IMR-90 (cell line): ENCODE results near the gene TF. TPM values are rescaled to one million over a fixed set of nuclear protein-coding genes. Genes with fewer than 3 reads are reported as not detected.

Experiments used
- ATAC-seq: fragments of 200-7000 bp; cut with Tn5 transposase; 2 replicates; pipeline ENCODE4 v1.9.1; 2020; ENCODE audit warnings: low read depth, mild to moderate bottlenecking, moderate library complexity
- BruUV-seq: library from RNA; stranded (reverse); fragments of 400-500 nt; replicated peaks from 2 replicates; lab custom pipeline; 2021; lab: Mats Ljungman, UMichigan
- CTCF ChIA-PET: fragments of 300-600 bp; formaldehyde crosslinking; extraction: SDS; loops from one replicate; lab custom pipeline; 2021; ENCODE audit warnings: antibody characterized with exemption; lab: Yijun Ruan, JAX
- POLR2A ChIA-PET: fragments of 300-600 bp; sonication (Branson Sonifier 250); formaldehyde crosslinking; loops from one replicate; lab custom pipeline; 2022; ENCODE audit warnings: antibody characterized with exemption; ENCODE audit not compliant: unreplicated experiment; lab: Charles Lee
- DNase-seq: peaks from one replicate; pipeline ENCODE4 v3.0.0; 2013
- H2AFZ ChIP-seq: replicated peaks from 2 replicates; pipeline ENCODE3; 2013; ENCODE audit warnings: low read length, mild to moderate bottlenecking; ENCODE audit not compliant: poor library complexity
- H2AK5ac ChIP-seq: 2 replicates; pipeline ENCODE4 v1.6.1; 2013; ENCODE audit warnings: low read depth, low read length, inconsistent platforms
- H2AK9ac ChIP-seq: replicated peaks from 2 replicates; pipeline ENCODE3; 2013; ENCODE audit warnings: mild to moderate bottlenecking, low read depth, low read length, moderate library complexity; ENCODE audit not compliant: poor library complexity
- H2BK120ac ChIP-seq: 2 replicates; pipeline ENCODE4 v1.6.1; 2013; ENCODE audit warnings: low read depth, low read length, inconsistent platforms
- H2BK15ac ChIP-seq: 3 replicates; pipeline ENCODE4 v1.6.1; 2013; ENCODE audit warnings: low read depth, low read length, inconsistent platforms
- H2BK20ac ChIP-seq: 2 replicates; pipeline ENCODE4 v1.6.1; 2013; ENCODE audit warnings: low read depth, mild to moderate bottlenecking, inconsistent platforms, low read length, moderate library complexity
- H2BK5ac ChIP-seq: 2 replicates; pipeline ENCODE4 v1.6.1; 2013; ENCODE audit warnings: mild to moderate bottlenecking, low read depth, low read length, inconsistent platforms; ENCODE audit not compliant: poor library complexity, severe bottlenecking
- H3K14ac ChIP-seq: replicated peaks from 2 replicates; pipeline ENCODE4 v1.6.1; 2013; ENCODE audit warnings: low read depth, low read length, inconsistent platforms
- H3K18ac ChIP-seq: 2 replicates; pipeline ENCODE4 v1.6.1; 2013; ENCODE audit warnings: low read depth, low read length, control low read depth
- H3K23ac ChIP-seq: 2 replicates; pipeline ENCODE4 v1.6.1; 2013; ENCODE audit warnings: low read depth, low read length, inconsistent platforms
- H3K27ac ChIP-seq: 2 replicates; pipeline ENCODE4 v1.5.1; 2013; ENCODE audit warnings: mild to moderate bottlenecking, control low read depth, low read length; ENCODE audit not compliant: insufficient read depth
- H3K27me3 ChIP-seq: 2 replicates; pipeline ENCODE4 v1.6.1; 2013; ENCODE audit warnings: low read length; ENCODE audit not compliant: control insufficient read depth, insufficient read depth
- H3K36me3 ChIP-seq: 2 replicates; pipeline ENCODE4 v1.6.1; 2013; ENCODE audit warnings: low read length, mixed read lengths; ENCODE audit not compliant: control insufficient read depth, insufficient read depth
- H3K4ac ChIP-seq: 2 replicates; pipeline ENCODE4 v1.6.1; 2013; ENCODE audit warnings: low read depth, low read length, inconsistent platforms
- H3K4me1 ChIP-seq: 2 replicates; pipeline ENCODE4 v1.6.1; 2013; ENCODE audit warnings: low read length, mixed read lengths; ENCODE audit not compliant: control insufficient read depth, insufficient read depth
- H3K4me2 ChIP-seq: 2 replicates; pipeline ENCODE4 v1.6.1; 2013; ENCODE audit warnings: low read depth, mild to moderate bottlenecking, control low read depth, low read length, moderate library complexity
- H3K4me3 ChIP-seq: 2 replicates; pipeline ENCODE4 v1.5.1; 2013; ENCODE audit warnings: low read depth, mild to moderate bottlenecking, control low read depth, low read length, moderate library complexity; ENCODE audit not compliant: insufficient read depth
- H3K56ac ChIP-seq: 2 replicates; pipeline ENCODE4 v1.6.1; 2013; ENCODE audit warnings: low read length, inconsistent platforms; ENCODE audit not compliant: insufficient read depth; ENCODE audit errors: extremely low read depth
- H3K79me1 ChIP-seq, 2 experiments: 2 replicates each; pipeline ENCODE4 v1.6.1; 2013; ENCODE audit warnings: low read length in 2 of 2, inconsistent platforms in 1 of 2, low read depth in 1 of 2
- H3K9ac ChIP-seq: 2 replicates; pipeline ENCODE4 v1.6.1; 2013; ENCODE audit warnings: low read depth, low read length, control low read depth
- H3K9me1 ChIP-seq: 2 replicates; pipeline ENCODE4 v1.6.1; 2013; ENCODE audit warnings: low read length, inconsistent platforms; ENCODE audit not compliant: insufficient read depth
- H3K9me3 ChIP-seq: 2 replicates; pipeline ENCODE4 v1.6.1; 2013; ENCODE audit warnings: low read length; ENCODE audit not compliant: control insufficient read depth, insufficient read depth
- H4K20me1 ChIP-seq: 2 replicates; pipeline ENCODE4 v1.6.1; 2013; ENCODE audit warnings: low read length, inconsistent platforms; ENCODE audit not compliant: insufficient read depth
- H4K5ac ChIP-seq: 2 replicates; pipeline ENCODE4 v1.6.1; 2013; ENCODE audit warnings: mild to moderate bottlenecking, low read depth, low read length, control low read depth
- H4K8ac ChIP-seq, 2 experiments: 2 replicates each; pipeline ENCODE4 v1.6.1; 2013; ENCODE audit warnings: low read depth in 2 of 2, low read length in 2 of 2, control low read depth in 1 of 2, inconsistent platforms in 1 of 2
- H4K91ac ChIP-seq: 2 replicates; pipeline ENCODE4 v1.6.1; 2013; ENCODE audit warnings: low read depth, low read length, inconsistent platforms; ENCODE audit not compliant: insufficient read depth
- BHLHE40 ChIP-seq: fragments of 150-350 bp; IDR thresholded peaks from 2 replicates; pipeline ENCODE4 v1.6.1; 2016; ENCODE audit warnings: mild to moderate bottlenecking, low read depth, low read length
- CEBPB ChIP-seq: IDR thresholded peaks from 2 replicates; pipeline ENCODE4 v1.6.1; 2012; ENCODE audit warnings: low read depth, low read length, improper control_type of control experiment
- CHD1 ChIP-seq: IDR thresholded peaks from 2 replicates; pipeline ENCODE4 v1.6.1; 2012; ENCODE audit warnings: low read depth, low read length, improper control_type of control experiment
- CTCF ChIP-seq: conservative IDR thresholded peaks from 2 replicates; pipeline ENCODE4 v1.5.1; 2012; ENCODE audit warnings: mild to moderate bottlenecking, low read depth, low read length, improper control_type of control experiment
- FOS ChIP-seq: fragments of 150-350 bp; IDR thresholded peaks from 2 replicates; pipeline ENCODE4 v1.6.1; 2016; ENCODE audit warnings: low read depth, low read length
- MAFK ChIP-seq: IDR thresholded peaks from 2 replicates; pipeline ENCODE4 v1.6.1; 2012; ENCODE audit warnings: low read depth, low read length, improper control_type of control experiment
- MAZ ChIP-seq: IDR thresholded peaks from 2 replicates; pipeline ENCODE4 v1.6.1; 2012; ENCODE audit warnings: low read depth, mild to moderate bottlenecking, low read length, improper control_type of control experiment, moderate library complexity, borderline replicate concordance
- MXI1 ChIP-seq: IDR thresholded peaks from 2 replicates; pipeline ENCODE4 v1.6.1; 2012; ENCODE audit warnings: low read depth, mild to moderate bottlenecking, low read length, moderate library complexity, borderline replicate concordance
- NFE2L2 ChIP-seq: fragments of 150-350 bp; IDR thresholded peaks from 2 replicates; pipeline ENCODE4 v1.6.1; 2016; ENCODE audit warnings: low read depth, mild to moderate bottlenecking, low read length
- POLR2A ChIP-seq: IDR thresholded peaks from 2 replicates; pipeline ENCODE4 v1.6.1; 2012; ENCODE audit warnings: mild to moderate bottlenecking, low read depth, low read length
- RAD21 ChIP-seq: IDR thresholded peaks from 2 replicates; pipeline ENCODE4 v1.6.1; 2012; ENCODE audit warnings: low read length, improper control_type of control experiment
- RCOR1 ChIP-seq: IDR thresholded peaks from 2 replicates; pipeline ENCODE4 v1.6.1; 2012; ENCODE audit warnings: mild to moderate bottlenecking, low read length, improper control_type of control experiment; ENCODE audit not compliant: insufficient replicate concordance
- RFX5 ChIP-seq: IDR thresholded peaks from 2 replicates; pipeline ENCODE4 v1.8.0; 2012; ENCODE audit warnings: low read depth, mild to moderate bottlenecking, low read length, moderate library complexity
- SMC3 ChIP-seq: fragments of 150-350 bp; IDR thresholded peaks from 2 replicates; pipeline ENCODE4 v1.6.1; 2016; ENCODE audit warnings: low read depth, mild to moderate bottlenecking, antibody characterized with exemption, low read length, moderate library complexity
- WGBS, 2 experiments: methylation state at CpG; one replicate each; pipeline versions ENCODE4 v1.1.5 to v1.1.7; 2013; ENCODE audit warnings: missing lambda C conversion rate in 2 of 2; ENCODE audit not compliant: insufficient read length in 1 of 2; ENCODE audit errors: extremely low coverage in 2 of 2; 5-methylcytosine and 5-hydroxymethylcytosine counted together
- dilution Hi-C: fragments of 300-500 bp; cut with HindIII; formaldehyde crosslinking; loops from one replicate; pipeline ENCODE4 v1.14.3; 2018; ENCODE audit warnings: low sequenced_read_pairs; ENCODE audit not compliant: unreplicated experiment
- in situ Hi-C: fragments of 300-500 bp; cut with MboI; formaldehyde crosslinking; loops from 3 replicates; pipeline ENCODE4 v1.14.3; 2019; ENCODE audit warnings: low sequenced_read_pairs, inconsistent platforms, mixed read lengths
- intact Hi-C: fragments of 100-400 bp; cut with micrococcal nuclease; formaldehyde crosslinking; loops from 2 replicates; pipeline ENCODE4 v1.10.0; 2022
- polyA plus RNA-seq, 3 experiments: library from polyadenylated mRNA; depleted of rRNA; stranded (reverse); fragments of >200 nt; gene quantifications; 2 replicates each; pipeline ENCODE4 v1.2.3, GENCODE V29; 2012; ENCODE audit warnings: low replicate concordance in 1 of 3
- total RNA-seq: library from RNA; depleted of rRNA; stranded (reverse); fragments of >200 nt; gene quantifications from 2 replicates; pipeline ENCODE4 v1.2.3, GENCODE V29; 2012
- TF ChIP-seq, protein P1 (sequence below): fragments of 150-350 bp; IDR thresholded peaks from 2 replicates; pipeline ENCODE4 v1.6.1; 2017; ENCODE audit warnings: mild to moderate bottlenecking, antibody characterized with exemption, low read length, low read depth
- TF ChIP-seq, protein P2 (sequence below): fragments of 150-350 bp; IDR thresholded peaks from 2 replicates; pipeline ENCODE4 v1.6.1; 2016; ENCODE audit warnings: low read depth, mild to moderate bottlenecking, low read length, moderate library complexity, borderline replicate concordance

The TF gene
- total and polyA plus RNA-seq, 2 of the 4 experiments (the other 2 are of a cell fraction) = 0.07 TPM; not detected in 1

- no peak for TF ChIP-seq CTCF
- TF ChIP-seq RCOR1 = no peak
- no peak for TF ChIP-seq CHD1
- no peak for TF ChIP-seq FOS
- no peak for TF ChIP-seq POLR2A
- no peak for TF ChIP-seq MAFK
- no peak for TF ChIP-seq RFX5
- no peak for TF ChIP-seq BHLHE40
- no peak for TF ChIP-seq RAD21
- TF ChIP-seq, protein P1, sequence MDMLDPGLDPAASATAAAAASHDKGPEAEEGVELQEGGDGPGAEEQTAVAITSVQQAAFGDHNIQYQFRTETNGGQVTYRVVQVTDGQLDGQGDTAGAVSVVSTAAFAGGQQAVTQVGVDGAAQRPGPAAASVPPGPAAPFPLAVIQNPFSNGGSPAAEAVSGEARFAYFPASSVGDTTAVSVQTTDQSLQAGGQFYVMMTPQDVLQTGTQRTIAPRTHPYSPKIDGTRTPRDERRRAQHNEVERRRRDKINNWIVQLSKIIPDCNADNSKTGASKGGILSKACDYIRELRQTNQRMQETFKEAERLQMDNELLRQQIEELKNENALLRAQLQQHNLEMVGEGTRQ = no peak
- TF ChIP-seq NFE2L2 = no peak
- TF ChIP-seq, protein P2, sequence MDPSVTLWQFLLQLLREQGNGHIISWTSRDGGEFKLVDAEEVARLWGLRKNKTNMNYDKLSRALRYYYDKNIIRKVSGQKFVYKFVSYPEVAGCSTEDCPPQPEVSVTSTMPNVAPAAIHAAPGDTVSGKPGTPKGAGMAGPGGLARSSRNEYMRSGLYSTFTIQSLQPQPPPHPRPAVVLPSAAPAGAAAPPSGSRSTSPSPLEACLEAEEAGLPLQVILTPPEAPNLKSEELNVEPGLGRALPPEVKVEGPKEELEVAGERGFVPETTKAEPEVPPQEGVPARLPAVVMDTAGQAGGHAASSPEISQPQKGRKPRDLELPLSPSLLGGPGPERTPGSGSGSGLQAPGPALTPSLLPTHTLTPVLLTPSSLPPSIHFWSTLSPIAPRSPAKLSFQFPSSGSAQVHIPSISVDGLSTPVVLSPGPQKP = no peak
- no peak for TF ChIP-seq SMC3
- no peak for TF ChIP-seq MXI1
- TF ChIP-seq MAZ = no peak
- TF ChIP-seq CEBPB = no peak
- no peak overlapping the region for H3K18ac ChIP-seq
- DNase-seq = no peak
- intact Hi-C loops (no loop called here), dilution Hi-C loops (no loop called here), in situ Hi-C loops (no loop called here)
- ATAC-seq = no peak
- no peak overlapping the region for H3K9ac ChIP-seq
- H4K20me1 ChIP-seq = no peaks in the 10 kb centered on the region
- no peak overlapping the region for H2AK5ac ChIP-seq
- ChIA-PET POLR2A (no interaction called here), CTCF (no interaction called here)
- no peak overlapping the region for H4K91ac ChIP-seq
- H2BK120ac ChIP-seq = no peak overlapping the region
- peaks cover 9% of the 10 kb centered on the region for H3K27me3 ChIP-seq
- no peak overlapping the region for H3K14ac ChIP-seq
- no peaks in the 10 kb centered on the region for H3K4me1 ChIP-seq
- no peak overlapping the region for H3K23ac ChIP-seq
- H2AFZ ChIP-seq = no peak overlapping the region
- no peak overlapping the region for H2BK5ac ChIP-seq
- no peaks in the 10 kb centered on the region for H3K9me3 ChIP-seq
- no peak overlapping the region for H2AK9ac ChIP-seq
- H4K8ac ChIP-seq = no peak overlapping the region
- 0% methylated on average over 3 of the region's 8 CpGs; no CpG with 5 or more reads in 1 of the 2 experiments for WGBS, 2 experiments
- H2BK15ac ChIP-seq = no peak overlapping the region
- no peaks in the 10 kb centered on the region for H3K9me1 ChIP-seq
- H3K79me1 ChIP-seq = no peaks in the 10 kb centered on the region
- H3K36me3 ChIP-seq = no peaks in the 10 kb centered on the region
- no TSS peak for BruUV-seq
- no peak overlapping the region for H2BK20ac ChIP-seq
- no peak overlapping the region for H3K27ac ChIP-seq
- H3K4ac ChIP-seq = no peak overlapping the region
- H3K4me2 ChIP-seq = no peak overlapping the region
- H4K5ac ChIP-seq = no peak overlapping the region
- H3K56ac ChIP-seq = no peak overlapping the region
- H3K4me3 ChIP-seq = no peak overlapping the region
Measured at GRCh38 chr3:133777807-133778568, 31.8 kb downstream of the TF start.
